Activated naive CD8-positive, alpha-beta T cell treated with anti-CD3 and anti-CD28 coated beads, Interleukin-2, amount 50 U/mL, for 16 hours (primary cell): Measurements from ENCODE around the gene ADAMTS12.
"Not testable (repeated sequence)": the region's sequence is repeated elsewhere in the genome, so short reads cannot be mapped to it uniquely, and the experiment has no call there.

Experiments used
- DNase-seq: peaks from one replicate; pipeline ENCODE4 v3.0.0-alpha.2; 2020; ENCODE audit warnings: low read depth, low spot score

ADAMTS12 gene, protein sequence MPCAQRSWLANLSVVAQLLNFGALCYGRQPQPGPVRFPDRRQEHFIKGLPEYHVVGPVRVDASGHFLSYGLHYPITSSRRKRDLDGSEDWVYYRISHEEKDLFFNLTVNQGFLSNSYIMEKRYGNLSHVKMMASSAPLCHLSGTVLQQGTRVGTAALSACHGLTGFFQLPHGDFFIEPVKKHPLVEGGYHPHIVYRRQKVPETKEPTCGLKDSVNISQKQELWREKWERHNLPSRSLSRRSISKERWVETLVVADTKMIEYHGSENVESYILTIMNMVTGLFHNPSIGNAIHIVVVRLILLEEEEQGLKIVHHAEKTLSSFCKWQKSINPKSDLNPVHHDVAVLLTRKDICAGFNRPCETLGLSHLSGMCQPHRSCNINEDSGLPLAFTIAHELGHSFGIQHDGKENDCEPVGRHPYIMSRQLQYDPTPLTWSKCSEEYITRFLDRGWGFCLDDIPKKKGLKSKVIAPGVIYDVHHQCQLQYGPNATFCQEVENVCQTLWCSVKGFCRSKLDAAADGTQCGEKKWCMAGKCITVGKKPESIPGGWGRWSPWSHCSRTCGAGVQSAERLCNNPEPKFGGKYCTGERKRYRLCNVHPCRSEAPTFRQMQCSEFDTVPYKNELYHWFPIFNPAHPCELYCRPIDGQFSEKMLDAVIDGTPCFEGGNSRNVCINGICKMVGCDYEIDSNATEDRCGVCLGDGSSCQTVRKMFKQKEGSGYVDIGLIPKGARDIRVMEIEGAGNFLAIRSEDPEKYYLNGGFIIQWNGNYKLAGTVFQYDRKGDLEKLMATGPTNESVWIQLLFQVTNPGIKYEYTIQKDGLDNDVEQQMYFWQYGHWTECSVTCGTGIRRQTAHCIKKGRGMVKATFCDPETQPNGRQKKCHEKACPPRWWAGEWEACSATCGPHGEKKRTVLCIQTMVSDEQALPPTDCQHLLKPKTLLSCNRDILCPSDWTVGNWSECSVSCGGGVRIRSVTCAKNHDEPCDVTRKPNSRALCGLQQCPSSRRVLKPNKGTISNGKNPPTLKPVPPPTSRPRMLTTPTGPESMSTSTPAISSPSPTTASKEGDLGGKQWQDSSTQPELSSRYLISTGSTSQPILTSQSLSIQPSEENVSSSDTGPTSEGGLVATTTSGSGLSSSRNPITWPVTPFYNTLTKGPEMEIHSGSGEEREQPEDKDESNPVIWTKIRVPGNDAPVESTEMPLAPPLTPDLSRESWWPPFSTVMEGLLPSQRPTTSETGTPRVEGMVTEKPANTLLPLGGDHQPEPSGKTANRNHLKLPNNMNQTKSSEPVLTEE (N-terminal part only)

DNA sequence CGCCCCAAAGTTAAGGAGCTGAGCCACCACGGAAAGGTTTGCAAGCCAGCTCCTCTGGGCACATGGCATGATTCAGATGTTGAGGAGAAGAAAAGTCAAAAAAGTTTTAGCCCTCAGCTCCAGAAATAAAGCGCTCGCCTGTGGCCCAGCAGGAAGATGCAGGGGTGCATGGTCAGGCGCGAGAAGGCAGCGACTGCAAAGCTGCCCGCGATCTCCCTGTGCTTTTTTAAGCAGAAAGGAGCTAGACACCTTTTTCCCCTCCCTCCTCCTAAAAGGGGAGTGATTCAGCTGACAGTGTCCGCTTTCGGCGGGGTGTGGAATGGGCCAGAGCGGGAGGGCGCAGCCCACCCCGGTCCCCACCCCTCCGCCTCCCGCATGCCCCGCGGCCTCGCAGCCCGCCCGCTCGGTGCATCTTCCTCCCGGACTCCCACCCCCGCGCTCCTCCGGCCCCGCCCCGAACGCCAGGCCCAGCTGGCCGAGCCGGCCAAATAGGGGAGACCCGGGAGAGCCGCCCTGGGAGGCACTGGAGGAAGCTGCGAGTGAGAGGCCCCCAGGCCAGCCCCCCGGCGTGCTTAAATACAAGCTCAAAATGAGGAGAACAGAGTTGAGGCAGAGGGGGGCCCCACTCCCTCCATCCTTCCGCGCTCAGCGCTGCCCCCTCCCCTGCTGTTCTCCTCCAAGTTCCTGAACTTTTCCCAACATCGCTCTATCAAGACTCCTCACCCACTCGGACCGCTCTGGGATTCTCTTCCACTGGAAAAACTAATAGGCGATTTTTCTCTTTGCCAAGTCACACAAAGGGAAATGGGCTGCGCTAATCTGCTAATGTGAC, at the start of gene ADAMTS12:
ADAMTS12 (minus strand) TSS at position 203 of the 832 bp plus-strand sequence; CDS start at position 69, 134 bp downstream.
- no peak for DNase-seq

DNA sequence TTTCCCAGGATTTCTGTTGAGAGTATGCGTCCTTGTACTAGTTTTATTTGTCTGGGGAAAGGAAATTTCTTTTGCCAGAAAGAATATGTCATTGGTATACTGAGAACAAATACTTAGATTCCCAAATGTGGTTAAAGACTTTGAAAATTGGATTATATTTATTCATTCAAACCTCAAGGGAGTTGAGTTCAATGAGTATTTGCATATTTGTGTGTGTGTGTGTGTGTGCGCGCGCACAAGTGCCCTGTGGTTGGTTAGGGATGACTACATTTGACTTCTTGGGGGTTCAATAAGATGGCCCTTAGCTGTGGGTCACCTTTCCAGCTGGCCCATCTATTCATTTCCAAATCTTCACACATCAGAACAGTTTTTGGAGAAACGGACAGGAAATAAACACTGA, 49.3 kb upstream of the ADAMTS12 start:
- no peak for DNase-seq

DNA sequence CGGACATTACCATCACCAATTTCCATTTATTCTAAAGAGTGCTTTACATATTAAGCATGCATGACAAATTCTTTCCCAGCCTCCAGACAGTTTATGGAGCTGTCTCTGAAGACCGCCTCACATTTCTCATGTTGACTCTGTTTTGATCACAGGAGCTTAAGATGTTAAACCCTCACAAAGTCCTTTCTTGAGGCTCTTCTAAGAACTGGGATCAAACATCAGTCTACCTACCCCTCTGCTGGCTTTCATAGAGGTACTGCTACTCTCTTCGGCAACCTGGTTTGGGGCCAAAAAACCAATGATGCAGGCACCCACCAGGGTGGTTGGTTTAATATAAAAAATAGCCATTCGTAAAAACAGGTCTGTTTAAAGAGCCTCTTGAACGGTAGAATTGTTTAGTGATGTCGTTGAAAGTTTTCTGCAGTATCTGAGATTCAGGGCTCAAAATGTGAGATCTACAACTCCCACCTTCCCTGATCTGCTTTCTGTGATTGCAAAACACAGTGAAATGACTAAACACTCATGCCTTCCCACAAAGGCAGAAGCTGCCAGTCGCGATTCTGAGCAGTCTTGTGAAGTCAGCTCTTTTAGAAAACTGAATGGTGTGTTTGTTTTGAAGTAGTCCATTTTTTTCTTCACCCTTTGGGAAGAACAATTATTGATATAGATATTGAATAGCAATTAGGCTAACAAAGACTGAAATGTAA, 47.9 kb upstream of the ADAMTS12 start:
- DNase-seq = no peak

DNA sequence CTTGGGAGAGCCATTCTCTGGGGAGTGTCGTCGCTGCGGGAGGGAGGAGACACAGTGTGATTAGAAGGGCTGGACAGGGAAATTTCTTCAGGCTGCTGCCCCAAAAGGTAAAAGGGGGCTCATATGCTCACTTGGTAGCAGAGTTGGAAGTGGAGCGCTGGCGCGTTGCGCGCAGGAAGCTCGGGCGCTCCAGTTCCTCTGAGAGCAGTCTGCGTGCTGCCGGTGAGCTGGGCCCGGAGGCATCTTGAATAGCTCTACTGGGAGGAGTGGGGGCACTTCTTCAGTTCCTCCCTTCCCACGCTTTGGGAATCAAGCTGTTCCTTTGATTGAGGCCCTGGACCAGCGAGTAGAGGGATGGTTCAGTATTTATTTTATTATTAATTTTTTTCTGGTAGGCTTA, 47.1 kb upstream of the ADAMTS12 start:
- no peak for DNase-seq

DNA sequence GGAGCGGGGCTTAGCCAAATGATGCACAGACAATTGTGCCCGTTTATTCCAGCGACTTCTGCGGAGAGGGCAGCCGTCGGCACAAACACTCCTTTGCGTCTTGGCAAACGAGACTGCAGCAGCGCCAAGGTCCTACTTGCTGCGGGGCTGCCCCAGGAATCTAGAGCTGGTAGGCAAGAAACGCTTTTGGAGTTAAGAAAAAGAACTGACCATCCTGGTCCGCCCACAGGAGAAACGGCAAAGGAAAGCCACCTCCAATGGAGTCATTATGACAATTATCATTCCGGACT, 46.7 kb upstream of the ADAMTS12 start:
- no peak for DNase-seq

DNA sequence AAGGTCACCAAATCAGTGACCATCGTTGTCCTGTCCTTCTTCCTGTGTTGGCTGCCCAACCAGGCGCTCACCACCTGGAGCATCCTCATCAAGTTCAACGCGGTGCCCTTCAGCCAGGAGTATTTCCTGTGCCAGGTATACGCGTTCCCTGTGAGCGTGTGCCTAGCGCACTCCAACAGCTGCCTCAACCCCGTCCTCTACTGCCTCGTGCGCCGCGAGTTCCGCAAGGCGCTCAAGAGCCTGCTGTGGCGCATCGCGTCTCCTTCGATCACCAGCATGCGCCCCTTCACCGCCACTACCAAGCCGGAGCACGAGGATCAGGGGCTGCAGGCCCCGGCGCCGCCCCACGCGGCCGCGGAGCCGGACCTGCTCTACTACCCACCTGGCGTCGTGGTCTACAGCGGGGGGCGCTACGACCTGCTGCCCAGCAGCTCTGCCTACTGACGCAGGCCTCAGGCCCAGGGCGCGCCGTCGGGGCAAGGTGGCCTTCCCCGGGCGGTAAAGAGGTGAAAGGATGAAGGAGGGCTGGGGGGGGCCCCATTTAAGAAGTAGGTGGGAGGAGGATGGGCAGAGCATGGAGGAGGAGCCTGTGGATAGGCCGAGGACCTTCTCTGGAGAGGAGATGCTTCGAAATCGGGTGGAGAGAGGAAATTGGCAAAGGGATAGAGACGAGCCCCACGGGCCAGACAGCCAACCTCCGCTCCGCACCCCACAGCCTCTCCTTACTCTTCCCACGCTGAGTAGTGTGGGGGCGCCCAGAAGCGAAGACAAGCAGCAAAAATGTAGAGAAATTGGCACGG, 46.1 kb upstream of the ADAMTS12 start:
- DNase-seq = no peak

DNA sequence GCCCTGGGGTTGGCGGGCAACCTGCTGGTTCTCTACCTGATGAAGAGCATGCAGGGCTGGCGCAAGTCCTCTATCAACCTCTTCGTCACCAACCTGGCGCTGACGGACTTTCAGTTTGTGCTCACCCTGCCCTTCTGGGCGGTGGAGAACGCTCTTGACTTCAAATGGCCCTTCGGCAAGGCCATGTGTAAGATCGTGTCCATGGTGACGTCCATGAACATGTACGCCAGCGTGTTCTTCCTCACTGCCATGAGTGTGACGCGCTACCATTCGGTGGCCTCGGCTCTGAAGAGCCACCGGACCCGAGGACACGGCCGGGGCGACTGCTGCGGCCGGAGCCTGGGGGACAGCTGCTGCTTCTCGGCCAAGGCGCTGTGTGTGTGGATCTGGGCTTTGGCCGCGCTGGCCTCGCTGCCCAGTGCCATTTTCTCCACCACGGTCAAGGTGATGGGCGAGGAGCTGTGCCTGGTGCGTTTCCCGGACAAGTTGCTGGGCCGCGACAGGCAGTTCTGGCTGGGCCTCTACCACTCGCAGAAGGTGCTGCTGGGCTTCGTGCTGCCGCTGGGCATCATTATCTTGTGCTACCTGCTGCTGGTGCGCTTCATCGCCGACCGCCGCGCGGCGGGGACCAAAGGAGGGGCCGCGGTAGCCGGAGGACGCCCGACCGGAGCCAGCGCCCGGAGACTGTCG, 45.4 kb upstream of the ADAMTS12 start:
- DNase-seq = no peak

DNA sequence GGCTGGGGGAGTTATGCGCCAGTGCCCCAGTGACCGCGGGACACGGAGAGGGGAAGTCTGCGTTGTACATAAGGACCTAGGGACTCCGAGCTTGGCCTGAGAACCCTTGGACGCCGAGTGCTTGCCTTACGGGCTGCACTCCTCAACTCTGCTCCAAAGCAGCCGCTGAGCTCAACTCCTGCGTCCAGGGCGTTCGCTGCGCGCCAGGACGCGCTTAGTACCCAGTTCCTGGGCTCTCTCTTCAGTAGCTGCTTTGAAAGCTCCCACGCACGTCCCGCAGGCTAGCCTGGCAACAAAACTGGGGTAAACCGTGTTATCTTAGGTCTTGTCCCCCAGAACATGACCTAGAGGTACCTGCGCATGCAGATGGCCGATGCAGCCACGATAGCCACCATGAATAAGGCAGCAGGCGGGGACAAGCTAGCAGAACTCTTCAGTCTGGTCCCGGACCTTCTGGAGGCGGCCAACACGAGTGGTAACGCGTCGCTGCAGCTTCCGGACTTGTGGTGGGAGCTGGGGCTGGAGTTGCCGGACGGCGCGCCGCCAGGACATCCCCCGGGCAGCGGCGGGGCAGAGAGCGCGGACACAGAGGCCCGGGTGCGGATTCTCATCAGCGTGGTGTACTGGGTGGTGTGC, 44.7 kb upstream of the ADAMTS12 start, which contains the start of gene RXFP3:
RXFP3 (plus strand) TSS at position 6 of the 636 bp plus-strand sequence; CDS start at position 361, 355 bp downstream.
- no peak for DNase-seq

GRCh38 chr5:33936004-33936380, 44.2 kb upstream of the ADAMTS12 start:
- peak; percentile 4 for DNase-seq

GRCh38 chr5:33934176-33934575, 42.4 kb upstream of the ADAMTS12 start:
- DNase-seq = no peak

DNA sequence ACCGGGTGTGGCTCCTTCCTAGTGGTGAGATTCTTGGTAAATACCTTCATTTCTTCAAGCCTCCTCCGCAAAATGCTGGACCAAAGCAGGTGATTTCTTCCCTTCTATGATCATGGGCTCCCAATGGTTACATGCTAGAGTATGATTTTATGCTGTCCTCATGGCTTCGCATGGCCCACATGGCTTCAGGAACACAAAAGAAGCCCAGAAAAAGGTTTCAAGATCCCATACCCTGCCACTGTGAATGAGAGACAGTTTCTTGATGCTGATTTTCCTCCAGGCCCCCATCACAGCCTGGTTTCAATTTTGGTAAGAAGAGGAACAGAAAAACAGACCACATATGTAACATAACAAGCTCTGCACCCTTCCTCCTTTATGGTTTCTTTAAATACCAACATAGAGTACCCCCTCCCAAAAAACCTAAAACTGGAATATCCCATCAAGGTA, 42.0 kb upstream of the ADAMTS12 start:
- no peak for DNase-seq

DNA sequence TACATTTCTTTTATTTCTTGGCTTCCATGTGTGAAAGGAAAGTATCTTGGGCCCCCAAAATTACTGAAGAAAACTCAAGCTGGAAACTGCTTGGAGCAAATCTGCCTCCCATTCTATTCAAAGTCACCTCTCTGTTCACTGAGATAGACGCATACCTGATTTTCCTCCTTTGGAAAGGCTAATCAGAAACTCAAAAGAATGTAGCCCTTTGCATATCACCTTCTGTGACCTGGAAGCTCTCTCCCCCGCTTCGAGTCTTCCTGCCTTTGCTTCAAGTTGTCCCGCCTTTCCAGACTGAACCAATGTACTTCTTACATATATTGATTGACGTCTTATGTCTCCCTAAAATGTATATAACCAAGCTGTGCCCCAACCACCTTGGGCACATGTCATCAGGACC, 39.3 kb upstream of the ADAMTS12 start:
- DNase-seq = no peak

GRCh38 chr5:33929925-33930690, 38.3 kb upstream of the ADAMTS12 start:
- DNase-seq = no peak

GRCh38 chr5:33928283-33928682, 36.5 kb upstream of the ADAMTS12 start:
- no peak for DNase-seq

DNA sequence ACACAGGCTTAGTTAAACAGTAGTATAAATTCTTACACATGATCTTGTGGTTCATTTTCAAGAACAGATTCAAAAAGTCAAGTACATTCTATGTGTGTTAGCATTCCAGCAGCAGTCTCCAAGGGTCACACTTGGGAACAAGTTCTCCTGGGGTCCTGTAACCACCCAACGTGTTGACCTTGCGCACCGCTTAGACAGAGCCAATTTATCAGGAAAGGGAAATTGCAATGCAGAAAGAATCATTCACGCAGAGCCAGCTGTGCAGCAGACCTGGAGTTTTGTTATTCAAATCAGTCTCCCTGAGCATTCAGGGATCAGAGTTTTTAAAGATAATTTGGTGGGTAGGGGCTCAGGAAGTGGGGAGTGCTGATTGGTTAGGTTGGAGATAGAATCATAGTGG, 35.9 kb upstream of the ADAMTS12 start:
- no peak for DNase-seq

GRCh38 chr5:33925278-33925677, 33.5 kb upstream of the ADAMTS12 start:
- no peak for DNase-seq

GRCh38 chr5:33921002-33921401, 29.2 kb upstream of the ADAMTS12 start:
- DNase-seq = no peak

- DNase-seq = not testable (repeated sequence)
Measured at GRCh38 chr5:33914844-33915243, 23.1 kb upstream of the ADAMTS12 start.
